SIG-M5 (cell line): ENCODE measurements around the gene TRIM3.
"Not testable (repeated sequence)": the region's sequence is repeated elsewhere in the genome, so short reads cannot be mapped to it uniquely, and the experiment has no call there.

ENCODE experiments used
- DNase-seq: peaks from one replicate; lab custom pipeline; 2025; lab: John Stamatoyannopoulos, UW

Gene TRIM3

GRCh38 chr11:6473451-6474412 is at the start of gene TRIM3:
TSS of gene TRIM3 (minus strand) at chr11:6473941. CDS start at chr11:6465695, 8,246 bp downstream.
- no peak for DNase-seq

DNA sequence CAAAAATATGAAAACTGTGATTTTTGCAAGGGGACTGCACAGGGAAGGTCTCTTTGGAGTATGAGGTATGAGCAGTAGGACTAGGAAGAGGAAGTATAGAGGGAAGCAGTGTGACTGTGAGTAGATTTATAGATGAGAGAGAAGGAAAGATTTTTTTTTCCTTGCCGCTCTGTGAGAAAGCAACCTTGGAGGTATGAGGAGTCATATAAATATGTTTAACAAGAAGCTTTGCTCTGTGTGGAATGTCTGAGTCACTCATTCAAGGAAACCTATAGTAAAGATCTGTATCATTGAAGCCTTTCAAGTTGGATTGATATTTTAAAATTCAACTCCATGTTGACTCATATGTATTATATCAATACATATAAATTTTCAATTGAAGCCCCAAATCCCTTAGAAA is 49.5 kb upstream of the TRIM3 start:
- DNase-seq = no peak

DNA sequence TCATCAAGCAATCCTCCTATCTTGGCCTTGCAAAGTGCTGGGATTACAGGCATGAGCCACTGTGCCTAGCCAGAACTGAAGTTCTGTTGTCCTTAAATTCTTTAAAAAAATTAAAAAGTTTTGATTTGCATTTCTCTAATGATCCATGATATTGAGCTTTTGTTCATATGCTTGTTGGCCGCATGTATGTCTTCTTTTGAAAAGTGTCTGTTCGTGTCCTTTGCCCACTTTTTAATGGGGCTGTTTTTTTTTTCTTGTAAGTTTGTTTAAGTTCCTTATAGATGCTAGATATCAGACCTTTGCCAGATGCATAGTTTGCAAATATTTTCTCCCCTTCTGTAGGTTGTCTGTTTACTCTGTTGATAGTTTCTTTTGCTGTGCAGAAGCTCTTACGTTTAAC is 48.2 kb upstream of the TRIM3 start:
- not testable (repeated sequence) for DNase-seq

DNA sequence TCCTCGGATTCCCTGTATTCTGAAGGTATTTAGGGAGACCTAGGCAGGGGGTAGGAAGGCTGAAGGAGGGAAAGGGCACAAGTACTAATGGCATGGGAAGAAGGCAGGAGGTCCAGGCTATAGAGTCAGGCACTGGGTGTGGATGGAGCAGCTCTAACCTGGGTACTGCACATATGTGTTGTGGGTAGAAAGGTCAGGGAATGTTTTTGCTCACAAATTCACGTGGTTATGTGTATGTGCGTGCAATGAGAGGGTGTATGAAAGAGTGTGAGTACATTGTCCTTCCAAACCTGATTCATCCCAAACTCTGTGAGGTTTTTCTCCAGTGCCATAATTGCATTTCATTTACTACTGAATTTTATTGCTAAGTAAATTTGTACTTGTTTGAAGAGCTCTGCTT is 46.5 kb upstream of the TRIM3 start:
- DNase-seq = no peak

GRCh38 chr11:6516865-6517264 is 43.1 kb upstream of the TRIM3 start:
- no peak for DNase-seq

GRCh38 chr11:6505577-6506240 is 32.0 kb upstream of the TRIM3 start:
- no peak for DNase-seq

DNA sequence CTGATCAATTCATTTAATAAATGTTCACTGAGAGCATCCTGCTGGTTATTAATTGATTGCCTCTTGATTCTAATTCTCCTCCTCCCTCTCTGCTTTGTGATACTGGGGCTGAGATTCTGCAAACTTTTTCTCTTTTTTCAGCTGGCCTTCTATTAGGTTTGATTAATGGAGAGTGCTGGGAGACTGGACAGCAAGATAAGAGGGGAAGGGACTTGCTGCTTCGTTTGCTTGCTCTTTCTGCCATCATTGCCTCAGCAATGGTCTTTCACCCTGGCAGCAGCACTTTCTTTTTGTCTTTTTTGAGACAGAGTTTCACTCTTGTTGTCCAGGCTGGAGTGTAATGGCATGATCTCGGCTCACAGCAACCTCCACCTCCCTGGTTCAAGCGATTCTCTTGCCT is 30.4 kb upstream of the TRIM3 start:
- no peak for DNase-seq

DNA sequence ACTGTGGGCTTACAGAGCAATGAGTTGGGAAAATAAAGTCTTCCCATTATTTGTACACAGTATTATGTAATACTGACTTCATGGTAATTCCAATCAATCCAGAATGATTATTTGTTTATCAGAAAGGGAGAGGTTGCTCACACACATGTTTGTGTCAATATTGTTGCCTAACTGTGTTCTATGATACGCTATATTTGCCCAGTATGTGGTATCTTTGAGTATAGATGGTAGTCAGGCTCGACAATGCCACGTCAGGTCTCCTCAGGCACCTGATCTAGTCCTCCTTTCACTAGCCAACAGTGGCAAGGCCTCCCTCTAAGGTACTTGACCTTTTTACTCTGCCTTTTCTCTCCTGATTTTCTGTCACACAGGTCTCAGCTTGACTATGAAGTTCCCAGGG is 28.6 kb upstream of the TRIM3 start:
- no peak for DNase-seq

- no peak for DNase-seq
These were observed 24.8 kb upstream of the TRIM3 start for GRCh38 chr11:6498544-6498943.

GRCh38 chr11:6498121-6498520 is 24.4 kb upstream of the TRIM3 start:
- no peak for DNase-seq

DNA sequence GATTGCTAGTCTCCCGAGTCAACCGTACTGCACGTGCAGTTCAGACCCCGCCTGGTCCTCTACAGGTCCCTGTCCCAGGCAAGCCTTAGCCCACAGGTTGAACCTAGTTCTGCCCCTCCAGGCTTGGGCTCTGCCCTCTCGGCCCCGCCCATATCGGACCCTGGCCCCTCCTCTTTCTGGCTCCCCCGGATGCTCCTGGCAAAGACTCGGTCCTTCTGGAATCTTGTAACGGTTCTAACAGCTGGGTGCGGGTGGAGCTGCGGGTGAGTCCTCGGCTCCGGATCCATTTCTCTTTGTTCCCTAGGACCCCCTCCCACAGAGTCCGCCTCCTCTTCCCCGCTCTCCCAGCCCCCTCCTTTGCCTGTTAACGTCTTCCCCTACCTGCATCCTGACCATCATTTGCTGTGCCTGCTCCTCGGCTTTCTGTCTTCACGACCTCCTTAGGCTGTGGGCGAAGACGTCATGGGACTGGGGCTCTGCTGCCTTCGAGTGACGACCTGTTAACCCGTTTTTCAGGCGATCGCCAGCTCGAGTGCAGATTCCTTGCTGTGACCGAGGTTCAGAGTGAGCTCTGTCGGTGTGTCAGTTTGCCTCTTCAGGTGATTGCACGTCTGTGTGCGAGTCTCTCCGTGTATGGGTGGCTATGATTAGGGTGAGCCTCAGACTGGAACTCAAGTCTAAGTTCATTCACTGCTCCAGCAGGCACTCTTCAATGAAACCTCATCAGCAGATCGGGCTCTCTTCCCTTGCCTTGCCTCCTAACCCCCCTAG is 23.5 kb upstream of the TRIM3 start, which contains the start of gene DNHD1:
TSS of gene DNHD1 (plus strand) at position 212 of the 771 bp plus-strand sequence. CDS start 936 bp downstream, outside the sequence.
- no peak for DNase-seq

DNA sequence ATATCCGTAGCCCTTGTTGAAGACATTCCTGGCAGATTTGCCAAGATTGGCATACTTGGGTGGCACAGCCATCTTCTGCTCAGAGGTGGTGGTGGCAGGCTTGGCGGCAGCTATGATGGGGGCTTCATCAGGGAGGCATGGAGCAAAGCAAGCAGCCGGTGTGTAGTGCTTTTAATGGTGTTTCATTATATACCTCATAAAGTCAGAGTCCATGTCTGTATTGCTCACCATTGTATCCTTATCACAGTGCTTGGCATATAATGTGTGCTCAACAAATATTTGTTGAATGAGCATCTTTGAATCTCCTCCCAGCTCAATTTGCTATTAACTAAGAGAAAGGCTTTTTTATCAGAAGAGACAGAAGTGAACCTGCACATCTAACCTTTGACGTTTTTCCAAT is 15.6 kb upstream of the TRIM3 start:
- no peak for DNase-seq

DNA sequence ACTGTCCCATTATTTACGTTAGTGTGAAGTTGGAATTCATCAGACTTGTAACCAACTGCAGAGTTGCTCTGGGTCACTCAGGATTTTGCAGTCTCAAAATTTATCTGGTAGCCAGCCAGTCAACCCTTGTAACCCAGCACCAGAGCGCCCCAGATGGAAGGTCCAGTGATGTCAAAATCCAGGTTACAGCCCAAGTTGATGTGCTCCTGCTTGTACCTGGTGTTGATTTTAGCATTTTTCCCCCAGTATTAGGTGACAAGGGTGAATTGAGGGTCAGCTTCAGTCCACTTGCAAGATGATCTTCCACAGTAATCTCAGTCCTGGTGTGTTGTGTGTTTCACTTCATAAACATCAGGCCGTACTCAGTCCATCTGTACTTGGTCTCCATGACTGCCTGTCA is 15.1 kb upstream of the TRIM3 start:
- DNase-seq = no peak

- DNase-seq = no peak
These were observed 14.6 kb upstream of the TRIM3 start for GRCh38 chr11:6488342-6488741.

GRCh38 chr11:6486938-6487337 is 13.2 kb upstream of the TRIM3 start:
- no peak for DNase-seq

- DNase-seq = no peak
These were observed 12.5 kb upstream of the TRIM3 start for GRCh38 chr11:6486256-6486655.

- DNase-seq = no peak
These were observed 11.9 kb upstream of the TRIM3 start for GRCh38 chr11:6485661-6486060.

DNA sequence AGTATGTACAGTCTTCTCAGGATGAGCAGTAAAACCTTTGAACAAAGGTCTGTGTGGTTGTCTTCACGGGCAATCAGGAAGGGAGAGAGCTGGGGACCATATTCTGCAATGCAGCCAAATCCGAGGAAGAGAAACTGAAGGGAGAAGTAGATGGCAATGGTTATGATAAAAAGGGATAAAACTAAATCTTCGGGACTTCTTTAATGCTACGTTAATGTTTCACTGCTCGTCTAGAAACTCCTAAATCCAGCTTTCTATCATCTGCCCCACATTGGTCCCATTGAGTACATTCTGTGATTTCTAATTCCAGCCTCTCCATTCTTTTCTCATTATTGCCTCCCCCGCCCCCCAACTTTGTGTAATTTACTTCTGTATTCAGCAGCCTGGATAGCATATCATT is 9.3 kb upstream of the TRIM3 start:
- no peak for DNase-seq

DNA sequence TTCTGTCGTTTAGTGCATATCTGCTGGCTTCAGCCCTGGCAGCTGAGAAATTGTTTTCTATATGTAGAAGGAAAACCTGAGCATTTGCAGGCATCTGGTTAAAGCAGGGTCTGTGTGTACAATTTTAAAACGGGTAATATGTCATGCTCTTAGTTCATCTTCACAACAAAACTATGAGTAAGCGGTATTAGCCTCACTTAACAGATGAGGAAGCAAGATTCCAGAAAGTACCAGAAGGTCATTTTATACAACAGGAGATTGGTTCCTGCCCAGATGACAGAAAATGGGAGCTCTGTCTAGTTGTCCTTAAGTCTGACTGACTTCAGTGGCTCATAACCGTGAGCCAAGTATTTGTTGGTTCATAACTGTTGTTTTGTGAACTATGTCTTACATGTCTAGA is 8.7 kb upstream of the TRIM3 start:
- DNase-seq = no peak

- no peak for DNase-seq
These were observed 8.2 kb upstream of the TRIM3 start for GRCh38 chr11:6481924-6482275.

DNA sequence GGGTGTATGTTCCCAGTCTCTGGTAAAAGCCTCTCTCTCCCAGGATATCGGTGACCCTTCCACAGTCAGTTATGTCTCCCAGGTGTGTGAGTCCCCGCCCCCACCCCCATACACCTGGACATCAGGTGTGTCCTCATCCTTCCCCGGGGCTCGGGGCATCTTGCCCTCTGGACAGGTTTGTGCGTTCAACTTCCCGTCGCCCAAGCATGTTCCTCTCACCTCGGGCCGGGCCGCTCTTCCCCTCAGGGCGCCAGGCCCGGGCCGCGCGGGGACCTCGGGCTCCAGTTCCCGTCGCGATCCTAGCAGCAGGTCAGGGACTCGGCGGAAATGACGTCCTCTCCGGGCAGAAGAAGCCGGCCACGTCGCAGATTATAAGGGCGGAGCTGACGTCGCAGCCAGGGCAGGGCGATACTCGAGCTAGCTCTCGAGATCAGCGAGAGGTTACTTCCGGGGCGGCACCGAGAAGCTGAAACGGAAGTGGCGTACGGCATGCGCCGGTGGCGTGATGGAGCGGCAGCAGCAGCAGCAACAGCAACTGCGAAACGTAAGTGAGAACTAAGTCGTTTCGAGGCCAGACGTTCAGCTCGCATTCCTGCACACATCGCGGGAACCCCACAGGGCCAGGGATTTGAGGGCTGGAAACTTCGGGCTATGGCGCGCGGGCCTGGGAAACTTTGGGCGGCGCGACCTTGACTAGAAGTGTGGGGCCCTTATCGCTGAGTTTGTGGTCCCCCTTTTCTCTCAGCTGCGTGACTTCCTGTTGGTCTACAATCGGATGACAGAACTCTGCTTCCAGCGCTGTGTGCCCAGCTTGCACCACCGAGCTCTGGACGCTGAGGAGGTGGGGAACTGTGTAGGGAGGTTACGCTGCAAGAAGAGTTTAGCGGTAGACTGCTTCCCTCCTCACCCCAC is 7.5 kb upstream of the TRIM3 start, which contains the start of the genes ARFIP2 and TIMM10B:
TSS of gene ARFIP2 (minus strand) at position 320 of the 912 bp plus-strand sequence. CDS start 910 bp downstream, outside the sequence.
TSS of gene TIMM10B (plus strand) at position 490 of the 912 bp plus-strand sequence. CDS start at position 506, 16 bp downstream.
- DNase-seq = peak; percentile 89
